HG03196 (cell line): ENCODE results near the gene CDK6.
"Not testable (repeated sequence)": the region's sequence is repeated elsewhere in the genome, so short reads cannot be mapped to it uniquely, and the experiment has no call there.

ENCODE experiments used
- ATAC-seq: cut with Tn5 transposase; IDR thresholded peaks from one replicate; pipeline ENCODE4 v1.9.1; 2021; ENCODE audit not compliant: unreplicated experiment

CDK6 gene

GRCh38 chr7:92763636-92764423 is 72.5 kb downstream of the CDK6 start:
- no peak for ATAC-seq

DNA sequence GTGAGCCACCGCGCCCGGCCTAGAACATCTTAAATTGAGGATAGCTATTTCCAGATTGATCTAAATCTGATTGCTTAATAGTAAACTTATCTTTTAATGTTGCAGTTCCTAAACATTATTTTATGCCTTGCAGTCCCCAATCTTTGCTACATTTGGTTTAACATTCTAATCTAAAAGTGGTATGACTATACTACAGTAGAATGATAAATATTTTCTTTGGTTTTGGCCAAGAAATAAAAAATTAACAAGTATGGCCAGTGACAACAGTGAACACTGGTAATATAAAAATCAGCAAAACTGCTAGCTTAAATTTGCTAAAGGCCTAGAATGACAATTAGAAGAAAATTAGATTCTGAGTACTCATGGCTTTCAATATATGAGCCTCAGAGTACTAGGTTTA is 73.5 kb downstream of the CDK6 start:
- ATAC-seq = no peak

GRCh38 chr7:92761391-92762097 is 74.8 kb downstream of the CDK6 start:
- no peak for ATAC-seq

GRCh38 chr7:92758796-92759431 is 77.5 kb downstream of the CDK6 start:
- no peak for ATAC-seq

DNA sequence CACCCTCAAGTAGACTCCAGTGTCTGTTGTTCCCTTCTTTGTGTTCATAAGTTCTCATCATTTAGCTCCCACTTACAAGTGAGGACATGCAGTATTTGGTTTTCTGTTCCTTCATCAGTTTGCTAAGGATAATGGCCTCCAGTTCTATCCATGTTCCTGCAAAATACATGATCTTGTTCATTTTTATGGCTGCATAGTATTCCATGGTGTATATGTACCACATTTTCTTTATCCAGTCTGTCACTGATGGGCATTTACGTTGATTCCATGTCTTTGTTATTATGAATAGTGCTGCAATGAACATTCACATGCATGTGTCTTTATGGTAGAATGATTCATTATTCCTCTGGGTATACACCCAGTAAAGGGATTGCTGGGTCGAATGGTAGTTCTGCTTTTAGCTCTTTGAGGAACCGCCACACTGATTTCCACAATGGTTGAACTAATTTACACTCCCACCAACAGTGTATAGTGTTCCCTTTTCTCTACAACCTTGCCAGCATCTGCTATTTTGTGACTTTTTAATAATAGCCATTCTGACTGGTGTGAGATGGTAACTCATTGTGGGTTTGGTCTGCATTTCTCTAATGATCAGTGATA is 79.0 kb downstream of the CDK6 start:
- ATAC-seq = not testable (repeated sequence)

GRCh38 chr7:92755680-92756079 is 80.7 kb downstream of the CDK6 start:
- ATAC-seq = no peak

GRCh38 chr7:92754919-92755581 is 81.3 kb downstream of the CDK6 start:
- ATAC-seq = no peak

DNA sequence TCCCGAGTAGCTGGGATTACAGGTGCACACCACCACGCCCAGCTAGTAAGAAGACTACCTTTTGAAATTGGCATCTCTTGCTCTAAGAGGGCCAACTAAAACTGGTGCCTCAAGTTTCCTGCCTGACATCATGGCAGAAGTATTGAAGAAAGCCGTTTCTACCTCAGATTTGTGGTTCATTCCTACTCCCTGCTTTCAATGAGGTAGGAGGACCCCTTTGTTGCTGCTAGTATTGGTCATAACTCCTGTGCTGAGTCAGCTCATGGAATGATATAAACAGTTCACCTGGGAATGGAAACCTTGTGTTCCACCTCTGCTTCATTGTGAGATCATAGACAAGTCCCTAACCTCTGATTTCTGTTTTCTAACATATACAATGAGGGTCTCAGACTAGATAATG is 82.8 kb downstream of the CDK6 start:
- ATAC-seq = no peak

DNA sequence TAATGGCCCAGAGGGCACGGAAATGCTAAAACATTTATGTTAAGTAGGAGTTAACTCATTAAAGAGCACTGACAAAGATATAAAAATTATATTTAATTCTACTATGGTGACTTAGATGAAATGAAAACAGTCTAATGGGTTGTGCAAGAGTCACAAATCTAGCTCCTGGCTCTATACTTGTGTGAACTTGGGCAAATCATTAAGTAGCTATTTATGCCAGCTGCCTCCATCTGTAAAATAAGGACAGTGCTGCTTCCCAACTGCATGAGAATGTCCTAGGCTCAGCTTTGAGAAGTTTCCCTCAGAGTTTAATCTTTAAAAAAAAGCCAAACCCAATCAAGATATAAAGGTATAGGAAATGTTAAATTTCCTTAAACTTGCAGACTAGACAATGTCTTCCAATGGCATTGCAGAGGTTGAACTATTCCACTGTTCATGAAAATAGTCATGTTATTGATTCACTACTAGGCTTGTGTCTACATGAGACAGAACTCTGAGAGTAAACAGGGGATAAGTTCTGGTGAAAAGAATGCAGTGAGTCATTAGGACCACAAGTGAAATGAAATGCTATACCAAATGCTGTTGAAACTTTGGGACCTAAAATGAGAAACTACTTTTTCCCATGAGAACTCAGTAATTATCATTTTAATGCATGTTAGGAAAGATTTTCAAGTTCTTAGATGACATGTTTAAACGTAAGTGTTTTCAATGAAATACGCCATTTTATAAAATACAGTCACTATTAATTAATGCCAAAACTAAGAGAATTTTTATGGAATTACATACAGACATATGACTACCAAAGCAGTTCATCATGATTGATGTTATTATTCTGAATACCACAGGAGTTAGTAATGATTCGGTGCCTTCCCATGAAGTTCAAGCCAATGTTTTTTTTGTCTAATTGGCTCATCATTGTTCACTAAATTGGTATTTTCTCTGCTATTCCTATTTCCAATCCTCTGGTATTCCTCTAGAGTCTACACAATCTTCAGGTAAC is 84.2 kb downstream of the CDK6 start:
- ATAC-seq = no peak

DNA sequence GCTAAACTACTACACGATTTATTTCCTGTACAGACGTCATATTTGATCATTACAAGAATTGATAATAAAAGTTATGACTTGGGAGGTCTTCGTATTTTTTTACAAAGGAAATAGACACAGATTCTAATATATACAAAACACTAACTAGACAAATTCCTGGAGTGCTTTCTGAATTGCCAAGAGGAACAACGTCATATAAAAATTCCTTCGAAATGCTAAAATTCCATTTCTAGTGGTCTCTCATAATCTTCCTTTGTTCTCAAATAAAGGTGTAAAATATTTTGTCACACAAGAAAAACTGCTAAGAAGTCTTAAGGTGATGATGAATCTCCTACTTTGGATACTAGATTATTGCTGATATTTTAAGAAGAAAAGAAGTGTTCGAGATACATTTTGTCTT is 85.4 kb downstream of the CDK6 start:
- ATAC-seq = no peak

GRCh38 chr7:92750447-92750839 is 85.9 kb downstream of the CDK6 start:
- no peak for ATAC-seq

GRCh38 chr7:92749832-92750446 is 86.4 kb downstream of the CDK6 start:
- ATAC-seq = no peak

- ATAC-seq = no peak
Observed at GRCh38 chr7:92749327-92749755, 87.0 kb downstream of the CDK6 start.

DNA sequence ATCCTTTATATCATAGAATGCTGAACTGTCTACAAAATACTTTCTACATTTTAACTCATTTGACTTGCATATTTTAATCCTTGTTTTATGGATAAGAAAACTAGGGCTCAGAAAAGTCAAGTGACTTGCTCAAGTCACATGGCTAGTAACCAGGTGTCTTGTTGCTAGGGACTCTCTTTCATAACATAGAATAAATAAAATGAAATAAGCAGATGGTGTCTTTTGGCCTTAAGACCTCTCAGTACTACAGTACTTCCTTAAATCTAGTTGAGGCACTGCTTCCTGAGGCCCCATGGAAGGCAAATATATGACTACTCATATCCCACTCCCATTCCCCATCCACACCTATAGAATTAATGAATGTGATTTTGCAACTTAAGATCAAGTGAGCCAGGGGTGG is 87.9 kb downstream of the CDK6 start:
- no peak for ATAC-seq

DNA sequence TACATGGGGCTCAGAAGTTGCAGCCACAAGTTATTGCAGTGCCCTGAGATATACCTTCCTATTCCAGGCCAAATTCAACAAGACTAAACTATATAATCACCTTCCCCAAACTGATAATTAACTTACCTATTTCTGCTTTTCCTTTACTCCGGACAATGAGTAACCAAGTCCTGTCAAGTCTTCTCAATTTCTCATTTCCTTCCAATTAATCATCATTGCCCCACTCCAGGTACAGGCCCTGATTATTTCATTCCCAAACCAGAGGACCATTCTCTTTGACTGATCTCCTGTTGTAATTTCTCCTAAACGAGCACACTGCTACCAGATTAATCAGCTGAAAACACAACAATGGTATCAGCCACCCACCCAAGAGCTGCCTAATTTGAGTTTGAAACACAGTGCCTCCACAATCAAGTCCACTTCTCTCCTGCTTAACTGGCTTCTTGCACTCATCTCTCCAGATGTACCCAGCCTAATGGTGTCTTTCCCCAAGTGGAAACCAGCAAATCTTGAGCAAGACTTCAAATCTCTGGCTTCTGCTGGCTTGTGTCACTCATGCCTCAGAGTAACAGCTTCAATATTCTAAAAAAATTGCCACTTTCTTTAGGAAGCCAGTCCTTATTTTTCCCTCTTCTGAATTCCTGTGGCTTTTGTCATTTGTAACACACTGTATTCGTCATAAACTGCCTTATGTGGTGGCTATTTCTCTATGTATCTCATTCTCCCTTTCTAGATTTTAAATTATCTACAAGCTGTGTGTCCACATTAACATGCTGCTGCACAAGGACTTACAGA is 89.1 kb downstream of the CDK6 start:
- no peak for ATAC-seq

DNA sequence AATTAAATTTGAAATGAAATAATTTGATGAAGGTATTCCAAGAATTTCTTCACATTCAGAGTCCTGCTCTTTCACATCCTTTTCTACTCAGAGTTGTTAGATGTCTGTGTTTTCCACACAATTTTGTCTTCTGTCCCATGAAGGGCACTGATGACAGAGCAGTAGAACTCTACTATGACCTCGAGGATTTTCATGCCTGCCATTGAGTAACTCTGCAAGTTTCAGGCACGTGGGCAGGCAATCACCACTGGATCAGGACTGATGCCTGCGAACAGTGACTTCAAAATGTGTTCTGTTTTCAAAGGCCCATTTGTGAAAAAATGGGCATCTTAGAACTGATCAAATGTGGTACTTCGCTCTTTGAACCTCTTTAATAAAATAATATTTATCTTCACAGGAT is 91.1 kb downstream of the CDK6 start:
- no peak for ATAC-seq

GRCh38 chr7:92744180-92744579 is 92.2 kb downstream of the CDK6 start:
- ATAC-seq = not testable (repeated sequence)

GRCh38 chr7:92742186-92742585 is 94.2 kb downstream of the CDK6 start:
- ATAC-seq = no peak

GRCh38 chr7:92740700-92741126 is 95.7 kb downstream of the CDK6 start:
- ATAC-seq = no peak
